GM12801 (cell line): ENCODE measurements around the gene AGXT.

Experiments used
- CTCF ChIP-seq: IDR thresholded peaks from one replicate; pipeline ENCODE4 v1.5.1; 2011; ENCODE audit warnings: control low read depth; ENCODE audit not compliant: insufficient read length; ENCODE audit errors: extremely low read depth

AGXT gene

GRCh38 chr2:240873805-240874714, 5.4 kb downstream of the AGXT start:
- TF ChIP-seq CTCF = no peak

- no peak for TF ChIP-seq CTCF
Observed at GRCh38 chr2:240874715-240875227, 6.1 kb downstream of the AGXT start.

- no peak for TF ChIP-seq CTCF
Observed at GRCh38 chr2:240875228-240876034, 6.8 kb downstream of the AGXT start.

GRCh38 chr2:240876035-240876474, 7.4 kb downstream of the AGXT start:
- no peak for TF ChIP-seq CTCF

GRCh38 chr2:240876475-240877251, 8.0 kb downstream of the AGXT start:
- TF ChIP-seq CTCF = no peak

- no peak for TF ChIP-seq CTCF
Observed at GRCh38 chr2:240877460-240878340, 9.1 kb downstream of the AGXT start.
